Memory B cell (primary cell): Measurements from ENCODE around the gene LPIN1.
"Not testable (repeated sequence)": the region's sequence is repeated elsewhere in the genome, so short reads cannot be mapped to it uniquely, and the experiment has no call there.

ENCODE experiments used
- ATAC-seq: fragments of 150-1000 bp; cut with Tn5 transposase; 2 replicates; pipeline ENCODE4 v1.10.0; 2021; ENCODE audit warnings: low read depth, mild to moderate bottlenecking, moderate library complexity
- DNase-seq, 2 donors: peaks; one replicate each; pipeline ENCODE4 v3.0.0; 2022; ENCODE audit warnings: low spot score in 2 of 2
- H3K27ac Mint-ChIP-seq: one replicate; pipeline ENCODE4 v1.8.0; 2022; ENCODE audit warnings: mild to moderate bottlenecking, moderate library complexity, mixed read lengths
- H3K27me3 Mint-ChIP-seq: one replicate; pipeline ENCODE4 v1.8.0; 2022; ENCODE audit warnings: mixed read lengths
- H3K36me3 Mint-ChIP-seq: one replicate; pipeline ENCODE4 v1.8.0; 2022; ENCODE audit warnings: mild to moderate bottlenecking, mixed read lengths
- H3K4me1 Mint-ChIP-seq: one replicate; pipeline ENCODE4 v1.8.0; 2022; ENCODE audit warnings: mixed read lengths
- H3K4me3 Mint-ChIP-seq: one replicate; pipeline ENCODE4 v1.8.0; 2022; ENCODE audit warnings: mild to moderate bottlenecking, moderate library complexity, mixed read lengths
- H3K9me3 Mint-ChIP-seq: one replicate; pipeline ENCODE4 v1.8.0; 2022; ENCODE audit warnings: mixed read lengths

Gene LPIN1

DNA sequence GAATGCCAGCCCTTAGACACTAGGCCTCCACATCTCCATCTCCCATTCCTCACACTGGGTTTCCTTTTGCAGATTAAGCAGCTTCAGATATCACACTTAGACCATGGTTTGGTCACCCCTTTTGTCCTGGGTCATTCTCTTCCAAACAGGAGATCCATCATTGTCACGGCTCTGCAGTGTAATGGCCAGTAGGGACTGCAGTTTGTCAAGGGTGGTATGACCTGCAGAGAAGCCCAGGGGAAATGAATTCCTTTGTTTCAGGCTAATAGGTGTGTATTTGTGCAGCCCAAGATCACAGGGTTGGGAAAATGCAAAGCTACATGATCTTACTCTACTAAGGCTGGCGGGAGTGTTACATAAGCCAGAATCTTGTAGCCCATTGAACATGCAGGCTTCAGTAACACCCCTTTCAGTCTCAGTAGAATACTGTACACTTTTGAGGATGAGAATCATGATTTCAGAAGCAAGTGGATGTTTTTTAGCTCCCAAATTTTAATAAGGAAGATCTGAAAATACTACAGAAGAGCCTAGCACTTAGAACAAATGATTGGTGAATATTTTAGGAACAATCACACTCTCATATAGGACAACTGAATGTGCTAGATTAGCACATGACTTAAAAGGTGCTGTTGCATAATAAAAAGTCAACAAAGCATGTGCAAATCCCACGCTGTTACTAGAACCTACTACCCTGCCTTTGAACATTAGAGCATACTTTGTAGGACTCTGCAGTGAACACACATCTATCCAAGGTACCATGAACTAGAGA, 24.0 kb upstream of the LPIN1 start:
- Mint-ChIP-seq H3K36me3 (no peaks in the 10 kb centered on the region), H3K9me3 (no peaks in the 10 kb centered on the region), H3K4me3 (no peak overlapping the region), H3K4me1 (peaks cover 5% of the 10 kb centered on the region), H3K27ac (no peak overlapping the region), H3K27me3 (peaks cover 13% of the 10 kb centered on the region)
- no peak for ATAC-seq
- DNase-seq, result no peak

DNA sequence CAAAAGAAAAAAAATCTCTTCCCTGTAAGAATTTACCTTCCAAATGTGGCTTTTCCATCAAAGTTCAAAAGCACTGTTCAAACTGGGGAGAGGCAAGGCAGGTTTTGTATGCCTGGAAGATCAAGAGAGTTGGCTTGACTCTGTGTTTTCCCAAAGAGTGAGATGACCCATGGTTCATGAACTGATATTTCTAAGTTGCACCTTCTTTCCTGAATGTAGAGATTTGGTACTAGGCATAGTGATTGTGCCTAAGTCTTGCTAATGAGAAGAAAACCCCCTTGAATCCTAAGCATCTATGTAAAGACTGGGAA, 23.4 kb upstream of the LPIN1 start:
- Mint-ChIP-seq H3K27me3 (peaks cover 13% of the 10 kb centered on the region), H3K4me1 (peaks cover 5% of the 10 kb centered on the region), H3K27ac (no peak overlapping the region), H3K9me3 (no peaks in the 10 kb centered on the region), H3K36me3 (no peaks in the 10 kb centered on the region), H3K4me3 (no peak overlapping the region)
- DNase-seq, result no peak
- ATAC-seq, result no peak

DNA sequence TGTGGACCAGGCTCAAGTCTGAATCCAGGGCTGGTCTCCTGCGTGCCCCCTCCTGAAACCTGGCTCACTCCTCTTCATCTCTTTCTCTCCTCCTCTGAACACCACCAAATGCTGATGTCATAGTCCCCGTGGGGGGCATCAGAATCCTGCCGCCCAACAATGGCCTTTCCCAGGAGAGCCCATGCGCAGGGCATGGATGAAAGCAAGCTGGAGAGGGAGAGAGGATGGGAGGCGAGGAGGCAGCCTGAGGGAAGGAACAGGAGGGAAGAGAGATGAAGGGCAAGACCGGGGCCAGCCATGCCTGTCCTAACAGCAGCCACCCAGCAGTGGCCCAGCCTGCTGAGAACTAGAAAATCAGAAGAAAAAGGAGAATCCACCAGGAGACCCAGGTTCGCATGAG, 22.3 kb upstream of the LPIN1 start:
- peaks cover 13% of the 10 kb centered on the region for H3K27me3 Mint-ChIP-seq
- no peaks in the 10 kb centered on the region for H3K36me3 Mint-ChIP-seq
- H3K4me3 Mint-ChIP-seq, result no peak overlapping the region
- ATAC-seq (no peak), DNase-seq (no peak)
- H3K4me1 Mint-ChIP-seq, result peaks cover 5% of the 10 kb centered on the region
- H3K9me3 Mint-ChIP-seq, result no peaks in the 10 kb centered on the region
- H3K27ac Mint-ChIP-seq, result no peak overlapping the region

DNA sequence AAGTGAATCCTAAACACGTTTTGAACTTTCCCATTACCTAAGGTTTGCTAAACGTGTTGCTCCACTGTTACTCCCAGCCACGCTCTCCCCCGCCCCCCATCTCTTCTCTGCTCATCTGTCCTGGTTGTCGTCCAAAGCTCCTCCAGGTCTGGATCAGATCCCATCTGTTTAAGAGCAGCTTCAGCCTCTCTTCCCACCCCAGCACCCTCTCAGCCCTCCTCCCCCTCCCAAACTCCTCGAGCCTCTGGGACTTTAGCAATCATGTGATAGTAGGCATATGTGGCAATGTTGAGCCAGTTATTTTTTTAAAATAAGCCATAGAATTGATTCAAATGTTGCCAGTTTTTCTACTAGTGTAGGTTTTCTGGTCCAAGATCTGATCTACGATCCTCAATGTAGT, 20.0 kb upstream of the LPIN1 start:
- no peak for ATAC-seq
- no peak overlapping the region for H3K27ac Mint-ChIP-seq
- H3K36me3 Mint-ChIP-seq, result no peaks in the 10 kb centered on the region
- peaks cover 8% of the 10 kb centered on the region for H3K27me3 Mint-ChIP-seq
- DNase-seq, result no peak
- H3K4me1 Mint-ChIP-seq, result no peaks in the 10 kb centered on the region
- H3K4me3 Mint-ChIP-seq, result no peak overlapping the region
- H3K9me3 Mint-ChIP-seq, result no peaks in the 10 kb centered on the region

DNA sequence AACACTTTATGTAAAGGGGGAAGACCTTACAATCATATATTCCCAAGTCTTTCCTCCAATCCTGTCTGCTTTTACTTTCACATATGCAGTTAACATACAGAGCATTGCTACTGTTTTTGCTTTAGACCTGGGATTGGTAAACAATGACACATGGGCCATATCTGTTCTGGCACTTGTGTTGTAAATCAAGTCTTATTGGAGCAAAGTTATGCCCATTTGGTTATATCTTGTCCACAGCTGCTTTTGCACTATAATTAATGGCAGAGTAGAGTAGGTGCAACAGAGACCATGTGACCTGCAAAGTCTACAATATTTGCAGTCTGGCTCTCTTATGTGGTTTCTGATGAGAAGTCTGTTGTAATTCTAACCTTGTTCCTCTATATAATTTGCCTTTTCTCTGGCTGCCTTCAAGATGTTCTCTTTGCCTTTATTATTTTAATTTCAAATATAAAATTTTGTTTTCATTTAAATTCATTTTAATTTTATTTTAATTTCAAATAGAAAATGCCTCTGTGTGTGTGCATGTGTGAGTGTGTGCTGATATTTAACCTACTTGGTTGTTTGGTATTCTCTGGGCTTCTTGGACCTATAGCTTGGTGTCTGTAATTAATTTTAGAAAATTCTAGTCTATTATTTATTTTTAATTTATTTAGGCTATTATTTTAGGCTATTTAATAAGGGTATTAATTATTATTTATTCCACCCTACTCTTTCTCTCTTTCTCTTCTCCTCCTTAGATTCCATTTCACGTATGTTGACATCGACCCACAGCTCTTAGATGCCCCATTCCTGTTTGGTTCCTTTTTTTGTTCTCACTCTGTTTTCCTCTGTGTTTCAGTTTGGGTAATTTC, 16.8 kb upstream of the LPIN1 start:
- DNase-seq, result no peak
- H3K9me3 Mint-ChIP-seq, result no peaks in the 10 kb centered on the region
- H3K4me1 Mint-ChIP-seq, result no peaks in the 10 kb centered on the region
- H3K27me3 Mint-ChIP-seq, result peaks cover 17% of the 10 kb centered on the region
- no peak overlapping the region for H3K27ac Mint-ChIP-seq
- ATAC-seq, result no peak
- no peak overlapping the region for H3K4me3 Mint-ChIP-seq
- H3K36me3 Mint-ChIP-seq, result no peaks in the 10 kb centered on the region

DNA sequence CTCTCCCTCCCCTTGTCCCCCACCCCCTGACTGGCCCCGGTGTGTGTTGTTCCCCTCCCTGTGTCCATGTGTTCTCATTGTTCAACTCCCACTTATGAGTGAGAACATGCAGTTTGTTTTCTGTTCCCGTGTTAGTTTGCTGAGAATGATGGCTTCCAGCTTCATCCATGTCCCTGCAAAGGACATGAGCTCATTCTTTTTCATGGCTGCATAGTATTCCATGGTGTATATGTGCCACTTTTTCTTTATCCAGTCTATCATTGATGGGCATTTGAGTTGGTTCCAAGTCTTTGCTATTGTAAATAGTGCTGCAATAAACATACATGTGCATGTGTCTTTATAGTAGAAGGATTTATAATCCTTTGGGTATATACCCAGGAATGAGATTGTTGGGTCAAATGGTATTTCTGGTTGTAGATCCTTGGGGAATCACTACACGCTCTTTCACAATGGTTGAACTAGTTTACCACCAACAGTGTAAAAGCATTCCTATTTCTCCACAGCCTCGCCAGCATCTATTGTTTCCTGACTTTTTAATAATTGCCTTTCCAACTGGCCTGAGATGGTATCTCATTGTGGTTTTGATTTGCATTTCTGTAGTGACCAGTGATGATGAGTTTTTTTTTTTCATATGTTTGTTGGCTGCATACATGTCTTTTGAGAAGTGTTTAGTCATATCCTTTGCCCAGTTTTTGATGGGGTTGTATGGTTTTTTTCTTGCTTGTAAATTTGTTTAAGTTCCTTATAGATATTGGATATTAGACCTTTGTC, 15.0 kb upstream of the LPIN1 start:
- not testable (repeated sequence) for DNase-seq, H3K27ac Mint-ChIP-seq, H3K36me3 Mint-ChIP-seq, H3K4me3 Mint-ChIP-seq, H3K4me1 Mint-ChIP-seq, H3K9me3 Mint-ChIP-seq, ATAC-seq
- peaks cover 13% of the 10 kb centered on the region for H3K27me3 Mint-ChIP-seq

DNA sequence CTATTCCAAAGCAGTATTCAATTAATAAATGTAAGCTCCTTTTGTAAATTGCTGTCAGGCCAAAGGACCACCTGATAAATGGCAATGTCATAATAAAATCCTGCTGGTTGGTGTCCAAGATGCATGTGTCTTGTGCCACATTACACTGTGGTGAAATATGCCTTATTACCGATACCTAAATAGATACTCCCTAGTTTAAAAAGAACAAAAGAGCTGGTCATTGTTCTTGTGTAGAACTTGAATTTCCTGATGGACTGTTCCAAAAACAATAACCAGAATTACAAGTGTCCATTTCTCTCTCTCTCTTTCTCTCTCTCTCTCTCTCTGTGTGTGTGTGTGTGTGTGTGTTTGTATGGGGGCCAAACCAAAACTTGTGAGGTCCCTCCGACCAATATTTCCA, 13.8 kb upstream of the LPIN1 start:
- no peak overlapping the region for H3K27ac Mint-ChIP-seq
- no peak for DNase-seq
- no peak overlapping the region for H3K4me3 Mint-ChIP-seq
- no peaks in the 10 kb centered on the region for H3K36me3 Mint-ChIP-seq
- ATAC-seq, result no peak
- peaks cover 12% of the 10 kb centered on the region for H3K27me3 Mint-ChIP-seq
- H3K9me3 Mint-ChIP-seq, result no peaks in the 10 kb centered on the region
- peaks cover 2% of the 10 kb centered on the region for H3K4me1 Mint-ChIP-seq

DNA sequence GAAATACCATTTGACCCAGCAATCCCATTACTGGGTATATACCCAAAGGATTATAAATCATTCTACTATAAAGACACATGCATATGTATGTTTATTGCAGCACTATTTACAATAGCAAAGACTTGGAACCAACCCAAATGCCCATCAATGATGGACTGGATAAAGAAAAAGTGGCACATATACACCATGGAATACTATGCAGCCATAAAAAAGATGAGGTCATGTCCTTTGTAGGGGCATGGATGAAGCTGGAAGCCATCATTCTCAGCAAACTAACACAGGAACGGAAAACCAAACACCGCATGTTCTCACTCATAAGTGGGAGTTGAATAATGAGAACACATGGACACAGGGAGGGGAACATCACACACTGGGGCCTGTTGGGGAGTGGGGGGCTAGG, 8.6 kb upstream of the LPIN1 start:
- DNase-seq, H3K4me3 Mint-ChIP-seq, H3K27ac Mint-ChIP-seq, H3K36me3 Mint-ChIP-seq, H3K27me3 Mint-ChIP-seq, ATAC-seq, H3K4me1 Mint-ChIP-seq, H3K9me3 Mint-ChIP-seq: not testable (repeated sequence)

DNA sequence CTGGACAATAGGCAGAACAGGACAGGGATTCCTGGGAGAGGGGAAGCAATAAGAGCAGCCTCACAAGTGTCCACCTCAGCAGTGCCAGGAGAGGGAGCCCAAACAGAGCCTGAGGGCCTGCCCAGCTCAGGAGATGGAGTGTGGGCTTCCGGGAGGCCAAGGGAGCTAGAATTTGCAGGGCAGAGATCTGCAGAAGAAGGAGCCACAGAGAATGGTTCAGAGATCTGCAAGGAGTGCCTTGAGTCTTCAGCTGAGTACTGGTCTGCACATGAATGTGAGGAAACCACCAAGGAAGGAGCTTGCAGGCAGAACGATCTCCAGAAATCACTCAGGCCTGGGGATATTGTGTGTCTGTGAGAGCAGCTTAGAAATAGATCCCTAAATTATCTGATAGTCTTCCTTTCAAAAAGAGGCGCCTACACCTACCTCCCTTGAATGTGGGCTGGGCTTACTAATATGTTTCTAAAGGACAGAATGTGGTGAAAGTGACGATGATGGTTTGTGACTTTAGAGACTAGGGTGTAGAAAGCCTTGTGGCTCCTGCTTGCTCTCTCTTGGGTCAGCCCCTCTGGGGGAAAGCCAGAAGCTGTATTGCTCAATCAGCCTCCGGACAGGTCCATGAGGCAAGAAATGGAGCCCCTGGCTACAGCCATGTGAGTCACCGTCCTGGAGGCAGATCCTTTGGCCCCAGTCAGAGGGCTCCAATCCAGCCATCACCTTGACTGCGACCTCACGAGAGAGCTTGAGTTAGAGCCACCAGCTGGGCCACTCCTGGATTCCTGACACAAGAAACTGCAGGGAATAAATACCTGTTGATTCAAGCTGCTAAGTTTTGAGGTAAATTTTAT, 7.6 kb upstream of the LPIN1 start:
- Mint-ChIP-seq H3K4me3 (no peak overlapping the region), H3K27ac (no peak overlapping the region), H3K27me3 (peaks cover 4% of the 10 kb centered on the region), H3K9me3 (no peaks in the 10 kb centered on the region), H3K36me3 (no peaks in the 10 kb centered on the region), H3K4me1 (peaks cover 8% of the 10 kb centered on the region)
- ATAC-seq (peak; percentile 59), DNase-seq (no peak)

DNA sequence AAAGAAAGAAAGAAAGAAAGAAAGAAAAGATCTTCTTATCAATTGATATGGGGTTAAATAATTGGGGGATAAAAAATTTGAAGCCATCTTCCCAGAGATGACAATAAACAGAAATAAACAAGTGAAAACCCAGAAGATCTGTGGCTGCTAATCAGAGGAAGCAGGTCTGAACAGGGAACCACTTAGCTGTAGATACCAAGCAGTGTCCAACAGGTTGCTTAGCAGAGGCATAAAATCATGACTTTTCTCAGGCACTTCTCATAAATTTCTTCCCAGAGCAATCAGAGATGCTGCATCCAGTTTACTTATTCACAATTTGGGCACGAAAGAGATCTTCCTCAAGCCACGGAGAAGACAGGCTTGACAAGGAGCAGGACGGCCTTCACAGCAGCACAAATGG, 5.7 kb upstream of the LPIN1 start:
- ATAC-seq, result no peak
- no peak for DNase-seq
- Mint-ChIP-seq H3K4me3 (no peak overlapping the region), H3K9me3 (no peaks in the 10 kb centered on the region), H3K27ac (no peak overlapping the region), H3K4me1 (peaks cover 18% of the 10 kb centered on the region), H3K36me3 (no peaks in the 10 kb centered on the region), H3K27me3 (no peaks in the 10 kb centered on the region)

DNA sequence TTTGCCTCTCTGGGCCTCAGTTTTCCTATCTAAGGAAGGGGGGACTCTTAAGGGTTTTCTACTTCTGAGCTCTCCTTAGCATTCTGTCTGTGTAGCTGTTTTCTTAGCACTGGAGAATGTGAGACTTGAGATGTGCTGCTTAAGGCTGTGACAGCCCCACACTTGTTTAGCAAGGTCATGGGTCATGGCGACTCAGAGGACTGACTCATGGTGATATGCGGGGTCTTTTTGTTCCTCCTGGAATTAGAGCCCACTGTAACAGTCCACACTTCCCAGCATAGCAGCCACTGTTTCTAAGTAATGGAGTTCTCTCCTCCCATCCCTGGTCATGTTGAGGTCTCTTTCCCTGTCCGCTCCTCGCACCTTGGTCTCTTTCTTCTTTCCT, 4.1 kb upstream of the LPIN1 start:
- no peaks in the 10 kb centered on the region for H3K36me3 Mint-ChIP-seq
- H3K27me3 Mint-ChIP-seq, result no peaks in the 10 kb centered on the region
- no peak overlapping the region for H3K27ac Mint-ChIP-seq
- H3K9me3 Mint-ChIP-seq, result no peaks in the 10 kb centered on the region
- DNase-seq (no peak), ATAC-seq (no peak)
- H3K4me1 Mint-ChIP-seq, result peaks cover 26% of the 10 kb centered on the region
- H3K4me3 Mint-ChIP-seq, result no peak overlapping the region

DNA sequence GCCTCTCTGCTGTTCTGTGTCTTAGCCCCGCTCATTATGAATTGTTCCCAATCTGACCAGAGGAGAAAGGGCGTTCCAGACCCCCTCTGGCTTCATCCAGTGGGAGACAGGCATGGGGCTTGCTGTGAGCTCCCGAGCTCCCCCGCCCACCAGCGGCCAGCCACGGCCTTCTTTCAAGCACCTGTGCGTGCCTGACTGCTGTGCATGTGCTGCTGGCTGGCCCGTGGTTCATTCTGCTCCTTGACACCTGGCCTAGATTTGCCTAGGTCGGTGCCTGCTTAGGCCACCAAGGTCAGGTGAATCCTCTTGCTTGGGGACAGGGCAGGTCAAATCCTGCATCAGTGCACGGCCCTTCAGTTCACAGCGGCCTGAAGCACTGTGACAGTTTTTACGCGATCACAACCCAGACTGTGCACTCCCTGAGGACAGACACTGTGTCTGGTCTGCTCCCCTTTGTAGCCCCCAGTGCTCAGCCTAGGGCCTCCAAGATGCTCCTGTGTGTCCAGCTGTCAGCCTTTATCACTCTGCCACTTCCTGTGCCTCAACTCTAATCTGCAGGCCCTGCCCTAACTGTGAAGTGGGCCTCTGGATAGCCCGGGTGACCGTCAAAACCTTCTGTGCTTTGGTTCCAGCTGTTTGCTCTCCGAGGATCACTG, 3.6 kb upstream of the LPIN1 start:
- H3K27ac Mint-ChIP-seq, result no peak overlapping the region
- no peaks in the 10 kb centered on the region for H3K27me3 Mint-ChIP-seq
- no peaks in the 10 kb centered on the region for H3K9me3 Mint-ChIP-seq
- ATAC-seq (no peak), DNase-seq (no peak)
- H3K4me3 Mint-ChIP-seq, result no peak overlapping the region
- no peaks in the 10 kb centered on the region for H3K36me3 Mint-ChIP-seq
- H3K4me1 Mint-ChIP-seq, result peaks cover 29% of the 10 kb centered on the region

DNA sequence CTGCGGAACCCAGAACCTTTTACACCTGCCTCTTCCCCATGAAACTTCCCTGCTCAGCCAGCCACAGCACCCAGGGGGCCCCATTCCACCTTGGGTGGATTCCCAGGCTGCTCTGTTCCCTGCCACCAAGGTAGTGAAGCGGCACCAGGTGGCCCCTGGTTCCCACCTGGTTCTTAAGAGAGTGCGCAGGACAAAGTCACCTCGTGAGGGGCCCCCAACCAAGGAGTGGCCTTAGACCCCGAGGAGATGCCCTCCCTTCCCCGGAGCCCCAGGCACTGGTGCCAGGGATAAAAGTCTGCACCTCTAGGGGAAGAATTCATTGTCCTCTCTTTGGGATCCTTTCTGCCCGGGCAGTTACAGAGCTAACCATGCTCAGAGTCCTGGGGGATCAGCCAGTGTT, 3.1 kb upstream of the LPIN1 start:
- Mint-ChIP-seq H3K4me1 (peaks cover 34% of the 10 kb centered on the region), H3K4me3 (no peak overlapping the region), H3K9me3 (no peaks in the 10 kb centered on the region), H3K27ac (no peak overlapping the region), H3K27me3 (no peaks in the 10 kb centered on the region), H3K36me3 (no peaks in the 10 kb centered on the region)
- ATAC-seq (no peak), DNase-seq (no peak)
